ENCODE results near the gene BRAT1. TPM values are rescaled to one million over a fixed set of nuclear protein-coding genes. Genes with fewer than 3 reads are reported as not detected.

BRAT1 gene
- total and polyA plus RNA-seq, 8 donors: 16.3 to 119 (median 27.4) TPM

DNA sequence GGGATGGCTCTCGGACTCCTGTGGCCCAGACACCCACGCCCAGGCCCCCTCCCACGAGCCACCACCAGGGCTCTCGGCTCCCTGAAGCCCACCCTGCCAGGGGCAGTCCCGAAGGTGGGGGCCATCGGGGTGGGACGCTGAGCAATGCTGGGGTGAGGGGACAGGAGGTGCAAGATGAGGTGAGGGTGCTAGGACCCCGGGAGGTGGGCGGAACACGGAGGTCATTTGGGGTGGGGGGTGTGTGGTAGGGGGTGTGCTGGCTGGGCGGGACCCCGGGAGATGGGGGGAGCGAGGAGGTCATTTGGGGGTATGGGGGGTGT lies 52.7 kb downstream of the BRAT1 start:
- Histone ChIP-seq H3K4me1 (peaks cover 0 to 9% (median 3%) of the 10 kb centered on the region in 4 donors), H3K27ac (no peak overlapping the region), H3K36me3 (no peaks in the 10 kb centered on the region), H3K27me3 (peaks cover 0 to 21% (median 2%) of the 10 kb centered on the region in 3 donors), H3K9me3 (no peaks in the 10 kb centered on the region), H3K4me3 (no peak overlapping the region)
- WGBS, 5 donors: 69 to 86% (median 80%) methylated on average over 7 to 13 of the region's 13 CpGs
- intact Hi-C loops (cut with DNase I; ENCODE audit: low total_unique reads): no loop called here
- TF ChIP-seq EP300 (IDR thresholded peaks at IDR 0.05) (no peak), POLR2A (IDR thresholded peaks at IDR 0.05) (no peak), POLR2AphosphoS5 (IDR thresholded peaks at IDR 0.05) (no peak)
- TF ChIP-seq, protein P1, sequence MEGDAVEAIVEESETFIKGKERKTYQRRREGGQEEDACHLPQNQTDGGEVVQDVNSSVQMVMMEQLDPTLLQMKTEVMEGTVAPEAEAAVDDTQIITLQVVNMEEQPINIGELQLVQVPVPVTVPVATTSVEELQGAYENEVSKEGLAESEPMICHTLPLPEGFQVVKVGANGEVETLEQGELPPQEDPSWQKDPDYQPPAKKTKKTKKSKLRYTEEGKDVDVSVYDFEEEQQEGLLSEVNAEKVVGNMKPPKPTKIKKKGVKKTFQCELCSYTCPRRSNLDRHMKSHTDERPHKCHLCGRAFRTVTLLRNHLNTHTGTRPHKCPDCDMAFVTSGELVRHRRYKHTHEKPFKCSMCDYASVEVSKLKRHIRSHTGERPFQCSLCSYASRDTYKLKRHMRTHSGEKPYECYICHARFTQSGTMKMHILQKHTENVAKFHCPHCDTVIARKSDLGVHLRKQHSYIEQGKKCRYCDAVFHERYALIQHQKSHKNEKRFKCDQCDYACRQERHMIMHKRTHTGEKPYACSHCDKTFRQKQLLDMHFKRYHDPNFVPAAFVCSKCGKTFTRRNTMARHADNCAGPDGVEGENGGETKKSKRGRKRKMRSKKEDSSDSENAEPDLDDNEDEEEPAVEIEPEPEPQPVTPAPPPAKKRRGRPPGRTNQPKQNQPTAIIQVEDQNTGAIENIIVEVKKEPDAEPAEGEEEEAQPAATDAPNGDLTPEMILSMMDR (IDR thresholded peaks at IDR 0.05): no peak
- no peak for DNase-seq

DNA sequence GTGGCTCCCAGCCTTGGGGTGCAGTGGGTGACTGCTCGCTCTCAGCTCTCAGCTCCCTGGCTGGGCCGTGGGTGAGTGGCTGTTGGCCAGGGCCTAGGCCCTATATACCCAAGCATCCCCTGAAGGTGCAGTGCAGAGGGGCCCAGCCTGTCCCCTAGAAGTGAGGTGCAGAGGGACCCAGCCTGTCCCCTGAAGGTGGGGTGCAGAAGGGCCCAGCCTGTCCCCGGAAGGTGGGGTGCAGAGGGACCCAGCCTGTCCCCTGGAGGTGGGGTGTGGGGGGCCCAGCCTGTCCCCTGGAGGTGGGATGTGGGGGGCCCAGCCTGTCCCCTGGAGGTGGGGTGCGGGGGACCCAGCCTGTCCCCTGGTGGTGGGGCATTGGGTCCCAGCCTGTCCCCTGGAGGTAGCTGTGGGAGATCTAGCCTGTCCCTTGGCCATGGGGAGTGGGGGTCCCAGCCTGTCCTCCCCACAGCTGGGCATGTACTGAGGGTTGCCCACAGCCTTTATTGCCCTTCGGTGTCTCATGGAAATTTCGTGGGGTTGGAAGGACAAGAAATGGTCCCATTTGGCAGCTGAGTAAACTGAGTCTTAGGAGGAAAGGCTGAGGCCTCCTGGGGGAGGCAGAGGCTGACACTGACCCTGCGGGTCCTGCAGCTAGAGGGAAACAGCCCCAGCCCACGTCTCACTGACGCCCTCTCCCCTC lies 53.2 kb downstream of the BRAT1 start:
- Histone ChIP-seq H3K27me3 (peaks cover 0 to 26% (median 4%) of the 10 kb centered on the region in 3 donors), H3K4me1 (peaks cover 0 to 9% (median 3%) of the 10 kb centered on the region in 4 donors), H3K36me3 (no peaks in the 10 kb centered on the region), H3K9me3 (no peaks in the 10 kb centered on the region), H3K4me3 (no peak overlapping the region), H3K27ac (no peak overlapping the region)
- intact Hi-C loops (cut with DNase I; ENCODE audit: low total_unique reads): no loop called here
- no peak for DNase-seq
- WGBS, 5 donors: 80 to 95% (median 91%) methylated on average over 3 to 9 of the region's 9 CpGs
- TF ChIP-seq EP300 (IDR thresholded peaks at IDR 0.05) (no peak), POLR2AphosphoS5 (IDR thresholded peaks at IDR 0.05) (no peak), POLR2A (IDR thresholded peaks at IDR 0.05) (no peak)
- TF ChIP-seq, protein P1 (IDR thresholded peaks at IDR 0.05): no peak

DNA sequence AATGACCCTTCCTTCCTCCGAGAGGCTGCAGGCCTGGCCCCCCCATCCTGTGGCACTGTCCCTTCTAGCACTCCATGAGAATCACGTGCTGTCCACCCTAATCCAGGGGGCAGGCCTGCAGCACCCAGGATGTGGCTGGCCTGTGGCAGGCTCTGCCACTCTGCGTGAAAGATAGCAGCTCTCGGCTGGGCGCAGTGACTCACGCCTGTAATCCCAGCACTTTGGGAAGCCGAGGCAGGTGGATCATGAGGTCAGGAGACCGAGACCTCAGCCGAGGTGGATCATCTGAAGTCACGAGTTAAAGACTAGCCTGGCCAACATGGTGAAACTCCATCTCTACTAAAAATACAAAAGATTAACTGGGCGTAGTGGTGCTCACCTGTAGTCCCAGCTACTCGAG lies 54.6 kb downstream of the BRAT1 start:
- Histone ChIP-seq H3K27me3 (peaks cover 0 to 40% (median 4%) of the 10 kb centered on the region in 3 donors), H3K27ac (no peak overlapping the region), H3K4me1 (peaks cover 0 to 9% (median 3%) of the 10 kb centered on the region in 4 donors), H3K9me3 (no peaks in the 10 kb centered on the region), H3K36me3 (no peaks in the 10 kb centered on the region), H3K4me3 (no peak overlapping the region)
- intact Hi-C loops (cut with DNase I; ENCODE audit: low total_unique reads): no loop called here
- 85 to 90% (median 88%) methylated on average over 12 of the region's 12 CpGs for WGBS, 5 donors
- no peak for DNase-seq
- TF ChIP-seq EP300 (IDR thresholded peaks at IDR 0.05): no peak
- TF ChIP-seq POLR2AphosphoS5 (IDR thresholded peaks at IDR 0.05): no peak
- TF ChIP-seq, protein P1 (IDR thresholded peaks at IDR 0.05): no peak
- no peak for TF ChIP-seq POLR2A (IDR thresholded peaks at IDR 0.05)

DNA sequence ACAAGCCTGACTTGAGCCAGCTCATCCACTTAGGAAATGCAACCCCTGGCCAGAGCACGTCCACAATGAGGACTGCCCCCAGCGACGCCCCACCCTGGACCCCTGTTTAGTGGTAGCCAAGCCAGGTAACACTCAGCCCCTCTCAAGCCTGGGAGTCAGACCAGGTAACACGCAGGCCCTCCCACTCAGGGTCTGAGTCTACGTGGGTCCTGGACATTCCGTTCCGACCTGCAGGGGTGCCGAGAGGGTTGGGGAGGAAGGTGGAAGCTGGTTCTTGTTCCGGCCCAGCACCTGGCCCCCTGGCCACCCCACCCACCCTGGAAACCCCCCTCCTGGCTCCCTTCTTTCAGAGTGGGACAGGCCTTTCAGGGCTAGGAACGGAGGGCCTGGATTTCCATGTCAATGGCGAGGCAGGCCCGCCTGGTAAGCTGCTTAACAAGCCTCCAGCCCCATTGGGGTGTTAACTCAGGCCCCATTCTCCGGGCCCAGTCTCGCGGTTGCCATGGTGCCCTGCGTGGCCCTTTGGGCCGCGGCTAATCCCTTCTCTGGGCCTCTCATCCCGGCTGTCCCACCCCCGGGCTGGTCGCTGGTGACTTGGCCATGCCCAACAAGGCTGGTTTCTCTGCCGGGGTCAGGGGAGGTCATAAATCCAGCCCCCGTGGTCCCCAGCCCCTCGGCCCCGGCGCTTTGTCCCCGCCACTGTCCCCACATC lies 55.4 kb downstream of the BRAT1 start:
- peaks cover 0 to 45% (median 4%) of the 10 kb centered on the region in 3 donors for H3K27me3 ChIP-seq
- intact Hi-C loops (cut with DNase I; ENCODE audit: low total_unique reads): no loop called here
- WGBS, 5 donors: 86 to 94% (median 89%) methylated on average over 24 to 27 of the region's 27 CpGs
- TF ChIP-seq POLR2A (IDR thresholded peaks at IDR 0.05) (no peak), EP300 (IDR thresholded peaks at IDR 0.05) (no peak), POLR2AphosphoS5 (IDR thresholded peaks at IDR 0.05) (no peak)
- TF ChIP-seq, protein P1 (IDR thresholded peaks at IDR 0.05): no peak
- H3K27ac ChIP-seq: no peak overlapping the region
- no peak overlapping the region for H3K4me3 ChIP-seq
- no peaks in the 10 kb centered on the region for H3K36me3 ChIP-seq
- peaks cover 0 to 10% (median 3%) of the 10 kb centered on the region in 4 donors for H3K4me1 ChIP-seq
- H3K9me3 ChIP-seq: no peaks in the 10 kb centered on the region
- DNase-seq: no peak
